ENCODE data around the gene TTC14. TPM values are rescaled to one million over a fixed set of nuclear protein-coding genes. Genes with fewer than 3 reads are reported as not detected.
A peak's percentile ranks its signal among the peaks of the same experiment; 100 is the strongest.
"Not testable (repeated sequence)": the region's sequence is repeated elsewhere in the genome, so short reads cannot be mapped to it uniquely, and the experiment has no call there.

The TTC14 gene
- total RNA-seq, 1 donor from 2014 or later, result 39.2 TPM

DNA sequence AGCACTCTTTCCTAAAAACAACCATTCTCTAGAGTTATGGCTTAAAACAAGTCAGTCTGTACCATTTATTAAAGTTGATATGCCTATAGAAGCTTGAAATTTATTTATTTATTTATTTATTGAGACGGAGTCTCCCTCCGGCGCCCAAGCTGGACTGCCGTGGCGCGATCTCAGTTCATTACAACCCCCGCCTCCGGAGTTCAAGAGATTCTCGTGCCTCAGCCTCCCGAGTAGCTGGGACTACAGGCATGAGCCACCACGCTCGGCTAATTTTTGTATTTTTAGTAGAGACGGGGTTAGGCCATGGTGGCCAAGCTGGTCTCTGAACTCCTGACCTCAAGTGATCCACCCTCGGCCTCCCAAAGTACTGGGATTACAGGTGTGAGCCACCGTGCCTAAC, 1.5 kb upstream of the TTC14 start:
- Mint-ChIP-seq H3K4me3 (peak overlapping the region; percentile 95), H3K9me3 (peaks cover 6% of the 10 kb centered on the region), H3K4me1 (peaks cover 22% of the 10 kb centered on the region), H3K27me3 (ENCODE audit: low read depth) (peaks cover 44% of the 10 kb centered on the region), H3K36me3 (ENCODE audit: low read depth) (peaks cover 4% of the 10 kb centered on the region), H3K27ac (ENCODE audit: unreplicated experiment) (no peak overlapping the region)
- TF ChIP-seq, protein P1, sequence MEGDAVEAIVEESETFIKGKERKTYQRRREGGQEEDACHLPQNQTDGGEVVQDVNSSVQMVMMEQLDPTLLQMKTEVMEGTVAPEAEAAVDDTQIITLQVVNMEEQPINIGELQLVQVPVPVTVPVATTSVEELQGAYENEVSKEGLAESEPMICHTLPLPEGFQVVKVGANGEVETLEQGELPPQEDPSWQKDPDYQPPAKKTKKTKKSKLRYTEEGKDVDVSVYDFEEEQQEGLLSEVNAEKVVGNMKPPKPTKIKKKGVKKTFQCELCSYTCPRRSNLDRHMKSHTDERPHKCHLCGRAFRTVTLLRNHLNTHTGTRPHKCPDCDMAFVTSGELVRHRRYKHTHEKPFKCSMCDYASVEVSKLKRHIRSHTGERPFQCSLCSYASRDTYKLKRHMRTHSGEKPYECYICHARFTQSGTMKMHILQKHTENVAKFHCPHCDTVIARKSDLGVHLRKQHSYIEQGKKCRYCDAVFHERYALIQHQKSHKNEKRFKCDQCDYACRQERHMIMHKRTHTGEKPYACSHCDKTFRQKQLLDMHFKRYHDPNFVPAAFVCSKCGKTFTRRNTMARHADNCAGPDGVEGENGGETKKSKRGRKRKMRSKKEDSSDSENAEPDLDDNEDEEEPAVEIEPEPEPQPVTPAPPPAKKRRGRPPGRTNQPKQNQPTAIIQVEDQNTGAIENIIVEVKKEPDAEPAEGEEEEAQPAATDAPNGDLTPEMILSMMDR (conservative IDR thresholded peaks at IDR 0.05), result no peak
- no peak for DNase-seq (ENCODE audit: low read depth, low spot score)

DNA sequence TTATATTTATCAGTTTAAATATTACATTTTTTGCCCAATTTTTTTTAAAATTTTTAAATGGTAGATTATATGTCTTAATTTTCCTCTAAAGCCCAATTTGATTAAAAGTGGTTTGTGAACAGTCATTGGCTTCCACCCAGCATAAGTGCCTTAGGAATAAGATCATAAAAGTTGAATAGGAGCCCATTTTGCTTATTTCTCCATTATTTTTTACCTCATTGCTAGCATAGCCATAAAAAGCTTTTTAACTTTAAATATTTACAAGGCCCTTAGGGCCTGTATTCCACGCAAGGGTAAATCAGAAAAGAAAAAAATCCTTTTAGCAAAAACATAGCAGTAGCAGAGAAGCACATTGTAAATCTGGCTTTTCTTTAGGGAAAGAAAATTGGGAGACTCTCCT, 9.0 kb downstream of the TTC14 start:
- Mint-ChIP-seq H3K4me3 (no peak overlapping the region), H3K27me3 (ENCODE audit: low read depth) (no peaks in the 10 kb centered on the region), H3K27ac (ENCODE audit: unreplicated experiment) (no peak overlapping the region), H3K4me1 (no peaks in the 10 kb centered on the region), H3K36me3 (ENCODE audit: low read depth) (peaks cover 12% of the 10 kb centered on the region), H3K9me3 (no peaks in the 10 kb centered on the region)
- DNase-seq (ENCODE audit: low read depth, low spot score), result no peak
- TF ChIP-seq, protein P1 (conservative IDR thresholded peaks at IDR 0.05), result no peak

DNA sequence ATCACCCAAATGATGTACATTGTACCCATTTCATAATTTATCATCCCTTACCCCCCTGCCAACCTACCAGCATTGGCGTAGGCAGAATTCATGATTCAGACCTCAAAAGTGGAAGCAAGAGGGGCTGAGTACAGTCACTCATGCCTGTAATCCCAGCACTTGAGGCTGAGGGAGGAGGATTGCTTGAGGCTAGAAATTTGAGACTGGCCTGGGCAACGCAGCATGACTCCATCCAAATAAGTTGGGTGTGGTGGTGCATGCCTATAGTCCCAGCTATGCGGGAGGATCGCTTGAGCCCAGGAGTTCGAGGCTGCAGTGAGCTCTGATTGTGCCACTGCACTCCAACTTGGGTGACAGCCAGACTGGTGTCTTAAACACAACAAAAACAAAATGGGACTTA, 10.4 kb downstream of the TTC14 start:
- no peak overlapping the region for H3K4me3 Mint-ChIP-seq
- H3K9me3 Mint-ChIP-seq, result no peaks in the 10 kb centered on the region
- TF ChIP-seq, protein P1 (conservative IDR thresholded peaks at IDR 0.05), result no peak
- no peak for DNase-seq (ENCODE audit: low read depth, low spot score)
- no peaks in the 10 kb centered on the region for H3K4me1 Mint-ChIP-seq
- no peak overlapping the region for H3K27ac Mint-ChIP-seq (ENCODE audit: unreplicated experiment)
- H3K27me3 Mint-ChIP-seq (ENCODE audit: low read depth), result no peaks in the 10 kb centered on the region
- H3K36me3 Mint-ChIP-seq (ENCODE audit: low read depth), result peaks cover 13% of the 10 kb centered on the region

DNA sequence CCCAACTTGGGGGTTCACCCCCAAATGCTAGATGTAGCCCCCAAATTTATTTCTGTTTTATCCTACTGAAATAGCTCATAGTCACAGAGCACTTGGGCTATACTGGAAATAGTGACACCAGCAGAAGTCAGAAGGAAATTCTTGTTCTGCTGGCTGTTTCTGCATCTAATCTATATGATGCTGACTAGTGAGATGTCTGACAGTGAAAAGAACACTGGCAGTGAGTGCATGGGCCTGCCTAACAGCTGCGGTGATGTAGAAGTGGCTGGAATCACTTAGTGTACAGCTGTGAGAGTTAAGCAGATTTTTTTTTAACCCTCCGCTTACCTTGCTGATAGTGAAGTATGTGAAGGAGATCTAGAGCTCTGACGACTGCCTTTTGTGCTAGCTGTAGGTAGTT, 14.0 kb downstream of the TTC14 start:
- H3K27me3 Mint-ChIP-seq (ENCODE audit: low read depth), result no peaks in the 10 kb centered on the region
- TF ChIP-seq, protein P1 (conservative IDR thresholded peaks at IDR 0.05), result no peak
- no peak for DNase-seq (ENCODE audit: low read depth, low spot score)
- H3K27ac Mint-ChIP-seq (ENCODE audit: unreplicated experiment), result no peak overlapping the region
- no peaks in the 10 kb centered on the region for H3K4me1 Mint-ChIP-seq
- peaks cover 7% of the 10 kb centered on the region for H3K36me3 Mint-ChIP-seq (ENCODE audit: low read depth)
- no peaks in the 10 kb centered on the region for H3K9me3 Mint-ChIP-seq
- H3K4me3 Mint-ChIP-seq, result no peak overlapping the region

DNA sequence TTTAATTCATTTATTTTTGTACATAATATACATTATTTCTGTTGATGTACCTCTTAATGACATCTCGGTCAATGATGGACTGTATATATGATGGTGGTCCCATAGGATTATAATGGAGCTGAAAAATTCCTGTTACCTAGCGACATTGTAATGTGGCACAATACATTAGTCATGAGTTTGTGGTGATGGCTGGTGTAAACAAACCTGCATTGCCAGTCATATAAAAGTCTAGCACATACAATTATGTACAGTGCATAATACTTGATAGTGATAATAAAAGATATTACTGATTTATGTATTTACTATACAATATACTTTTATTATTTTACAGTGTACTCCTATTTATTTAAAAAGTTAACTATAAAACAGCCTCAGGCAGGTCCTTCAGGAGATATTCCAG, 15.1 kb downstream of the TTC14 start:
- H3K4me3 Mint-ChIP-seq, result no peak overlapping the region
- no peaks in the 10 kb centered on the region for H3K4me1 Mint-ChIP-seq
- no peaks in the 10 kb centered on the region for H3K9me3 Mint-ChIP-seq
- H3K27ac Mint-ChIP-seq (ENCODE audit: unreplicated experiment), result no peak overlapping the region
- TF ChIP-seq, protein P1 (conservative IDR thresholded peaks at IDR 0.05), result no peak
- no peak for DNase-seq (ENCODE audit: low read depth, low spot score)
- no peaks in the 10 kb centered on the region for H3K27me3 Mint-ChIP-seq (ENCODE audit: low read depth)
- H3K36me3 Mint-ChIP-seq (ENCODE audit: low read depth), result peaks cover 12% of the 10 kb centered on the region

DNA sequence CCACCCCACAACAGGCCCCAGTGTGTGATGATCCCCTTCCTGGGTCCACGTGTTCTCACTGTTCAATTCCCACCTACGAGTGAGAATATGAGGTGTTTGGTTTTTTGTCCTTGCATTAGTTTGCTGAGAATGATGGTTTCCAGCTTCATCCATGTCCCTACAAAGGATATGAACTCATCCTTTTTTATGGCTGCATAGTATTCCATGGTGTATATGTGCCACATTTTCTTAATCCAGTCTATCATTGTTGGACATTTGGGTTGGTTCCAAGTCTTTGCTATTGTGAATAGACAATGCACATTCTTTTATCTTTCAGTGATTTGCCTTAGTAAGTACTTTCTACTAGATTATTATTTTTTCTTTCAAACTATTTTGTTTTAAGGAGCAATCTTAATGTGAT, 16.6 kb downstream of the TTC14 start:
- H3K4me1 Mint-ChIP-seq; DNase-seq (ENCODE audit: low read depth, low spot score); H3K9me3 Mint-ChIP-seq; H3K27me3 Mint-ChIP-seq (ENCODE audit: low read depth); H3K4me3 Mint-ChIP-seq; H3K27ac Mint-ChIP-seq (ENCODE audit: unreplicated experiment): not testable (repeated sequence)
- peaks cover 12% of the 10 kb centered on the region for H3K36me3 Mint-ChIP-seq (ENCODE audit: low read depth)
